LNCaP clone FGC (cell line): ENCODE data around the gene ZFP3.
"Not testable (repeated sequence)": the region's sequence is repeated elsewhere in the genome, so short reads cannot be mapped to it uniquely, and the experiment has no call there.

Source experiments
- DNase-seq: peaks from one replicate; pipeline ENCODE4 v3.0.0-alpha.2; 2011; ENCODE audit warnings: low read depth
- H3K4me3 ChIP-seq: 2 replicates; pipeline ENCODE4 v1.5.1; 2011; ENCODE audit warnings: mild to moderate bottlenecking, low read depth, low read length, control low read depth
- TF ChIP-seq, protein P1 (sequence below): IDR thresholded peaks from 2 replicates; pipeline ENCODE4 v1.5.1; 2012; ENCODE audit warnings: mild to moderate bottlenecking; ENCODE audit not compliant: control insufficient read depth, insufficient read depth; ENCODE audit errors: extremely low read depth

Gene ZFP3

DNA sequence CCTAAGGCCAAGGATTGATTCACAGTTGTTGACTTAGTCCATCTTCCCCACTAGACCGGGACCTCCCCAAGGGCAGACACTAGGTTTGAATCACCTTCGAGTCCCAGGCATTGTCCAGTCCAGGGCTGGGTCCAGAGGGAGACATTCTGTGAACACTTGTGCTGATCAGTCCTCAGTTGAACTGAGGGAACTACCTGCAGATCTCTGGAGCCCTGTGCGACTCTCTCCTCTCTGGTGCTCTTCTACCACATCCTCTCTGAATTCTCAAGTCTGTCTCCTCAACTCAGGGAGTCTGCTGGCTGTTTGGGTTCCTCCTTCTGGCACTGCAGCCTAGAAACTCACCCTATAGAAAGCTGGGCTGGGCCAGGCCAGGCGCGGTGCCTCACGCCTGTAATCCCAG is 22.6 kb downstream of the ZFP3 start:
- no peak overlapping the region for H3K4me3 ChIP-seq
- DNase-seq = no peak
- TF ChIP-seq, protein P1, sequence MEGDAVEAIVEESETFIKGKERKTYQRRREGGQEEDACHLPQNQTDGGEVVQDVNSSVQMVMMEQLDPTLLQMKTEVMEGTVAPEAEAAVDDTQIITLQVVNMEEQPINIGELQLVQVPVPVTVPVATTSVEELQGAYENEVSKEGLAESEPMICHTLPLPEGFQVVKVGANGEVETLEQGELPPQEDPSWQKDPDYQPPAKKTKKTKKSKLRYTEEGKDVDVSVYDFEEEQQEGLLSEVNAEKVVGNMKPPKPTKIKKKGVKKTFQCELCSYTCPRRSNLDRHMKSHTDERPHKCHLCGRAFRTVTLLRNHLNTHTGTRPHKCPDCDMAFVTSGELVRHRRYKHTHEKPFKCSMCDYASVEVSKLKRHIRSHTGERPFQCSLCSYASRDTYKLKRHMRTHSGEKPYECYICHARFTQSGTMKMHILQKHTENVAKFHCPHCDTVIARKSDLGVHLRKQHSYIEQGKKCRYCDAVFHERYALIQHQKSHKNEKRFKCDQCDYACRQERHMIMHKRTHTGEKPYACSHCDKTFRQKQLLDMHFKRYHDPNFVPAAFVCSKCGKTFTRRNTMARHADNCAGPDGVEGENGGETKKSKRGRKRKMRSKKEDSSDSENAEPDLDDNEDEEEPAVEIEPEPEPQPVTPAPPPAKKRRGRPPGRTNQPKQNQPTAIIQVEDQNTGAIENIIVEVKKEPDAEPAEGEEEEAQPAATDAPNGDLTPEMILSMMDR = no peak

DNA sequence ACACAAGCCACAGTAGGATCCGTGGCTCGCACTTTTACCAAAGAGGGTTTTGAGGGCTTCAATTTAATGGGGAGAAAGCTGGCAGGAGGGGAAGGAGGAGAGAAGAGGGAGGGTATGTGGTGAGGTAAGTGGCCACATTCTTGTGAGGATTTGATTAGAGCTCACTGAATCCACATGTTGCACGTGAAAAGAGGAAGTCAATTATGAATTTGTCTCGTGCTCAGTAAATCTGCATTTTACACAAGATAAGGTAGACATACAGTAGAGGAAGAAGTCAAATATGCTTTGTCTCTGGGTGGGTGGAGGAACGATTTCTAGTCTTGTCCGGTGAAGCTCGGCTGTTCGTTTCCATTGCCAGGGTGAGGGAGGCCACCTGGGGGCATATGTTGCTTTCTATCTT is 32.5 kb downstream of the ZFP3 start:
- TF ChIP-seq, protein P1 = no peak
- DNase-seq = no peak
- peak overlapping the region; percentile 93 for H3K4me3 ChIP-seq

DNA sequence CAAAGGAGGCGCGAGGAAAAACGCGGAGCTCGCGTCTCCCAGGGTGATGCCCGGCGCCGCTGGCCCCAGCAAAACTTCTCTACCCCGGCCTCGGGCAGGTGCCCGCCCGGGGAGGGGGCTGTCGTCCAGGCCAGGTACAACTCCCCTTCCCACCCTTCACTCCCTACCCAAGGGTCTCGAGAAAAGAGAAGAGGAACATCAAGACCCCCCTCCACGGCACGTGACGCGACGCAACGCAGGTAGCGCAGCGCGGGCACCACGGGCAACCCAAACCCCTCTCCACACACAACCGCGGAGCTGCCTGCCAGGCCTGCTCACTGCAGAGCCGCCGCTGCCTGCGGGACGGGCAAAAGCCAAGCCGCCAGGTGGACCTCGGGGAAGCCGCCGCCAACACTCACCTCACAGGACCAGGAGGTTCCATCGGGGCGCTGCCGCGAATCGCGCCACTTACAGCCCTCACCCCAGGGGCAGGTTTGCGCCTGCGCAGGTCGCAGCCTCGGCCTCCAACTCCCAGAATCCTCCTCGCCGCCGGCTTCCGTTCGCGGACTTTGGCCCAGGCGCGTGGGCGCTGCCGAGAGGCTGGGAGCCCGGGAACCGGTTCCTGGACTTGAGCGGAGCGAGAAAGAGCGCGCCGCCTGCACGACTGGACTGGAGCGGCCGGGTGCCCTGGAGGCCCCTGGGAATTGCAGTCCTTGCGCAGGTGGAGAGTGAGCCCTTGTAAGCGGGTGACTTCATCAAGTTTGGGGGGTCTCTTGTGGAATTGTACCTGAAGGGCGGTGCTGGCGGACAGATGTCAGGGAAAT is 33.3 kb downstream of the ZFP3 start, which contains the start of gene ZNF232:
Gene ZNF232 (minus strand): TSS at position 477 of the 803 bp plus-strand sequence. CDS start 56 bp downstream, at position 421.
- TF ChIP-seq, protein P1 = no peak
- H3K4me3 ChIP-seq = peak within 1 kb of the TSS; percentile 93
- peak; percentile 91 for DNase-seq

- H3K4me3 ChIP-seq = no peak within 1 kb of the TSS
- TF ChIP-seq, protein P1 = no peak
- no peak for DNase-seq
Observed at GRCh38 chr17:5115673-5116651, 37.7 kb downstream of the ZFP3 start, which contains the start of gene USP6. TSS of gene USP6 (plus strand) at chr17:5116032. CDS start at chr17:5130368, 14,336 bp downstream.

DNA sequence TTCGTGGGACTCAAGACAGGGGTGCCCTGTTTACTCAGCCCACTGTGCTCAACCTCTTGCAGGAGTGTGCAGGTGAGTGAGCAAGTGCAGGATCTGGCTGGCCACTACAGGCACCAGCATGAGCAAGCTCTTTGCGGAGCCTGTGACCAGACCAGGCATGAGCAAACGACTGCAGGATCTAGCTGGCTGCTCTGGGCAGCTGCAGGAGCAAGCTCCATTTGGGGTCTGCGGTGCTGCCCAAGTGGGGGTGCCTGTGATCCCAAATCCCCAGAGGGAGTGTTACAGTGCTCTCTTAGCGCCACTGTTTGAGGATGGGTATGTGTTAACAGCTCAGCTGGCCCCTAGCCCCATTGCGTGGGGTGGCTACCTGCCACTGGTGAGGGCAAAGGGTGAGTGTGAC is 40.0 kb downstream of the ZFP3 start:
- DNase-seq = no peak
- TF ChIP-seq, protein P1 = no peak

DNA sequence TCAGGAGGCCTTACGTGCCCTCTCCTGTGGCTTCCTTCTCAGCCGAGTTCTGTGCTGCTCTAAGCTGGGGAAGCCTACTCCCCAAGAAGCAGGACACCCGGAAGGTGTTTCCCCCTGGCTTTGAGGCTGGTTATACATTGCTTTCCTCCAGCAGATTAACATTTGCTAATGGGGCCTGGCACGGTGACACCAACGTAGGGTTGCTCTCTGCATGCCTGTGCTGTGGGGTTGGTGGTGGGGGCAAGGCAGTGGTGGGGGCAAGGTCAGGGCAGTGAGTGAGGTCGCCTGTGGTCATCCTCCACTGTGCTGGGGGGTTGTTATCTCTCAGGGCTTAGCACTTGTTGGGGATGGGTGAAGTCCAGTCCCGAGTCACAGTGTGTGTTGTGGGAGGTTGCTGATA is 41.8 kb downstream of the ZFP3 start:
- no peak for DNase-seq
- no peak overlapping the region for H3K4me3 ChIP-seq
- TF ChIP-seq, protein P1 = no peak

More for the DNA sequence above, 40.0 kb downstream of the ZFP3 start:
- H3K4me3 ChIP-seq = no peak overlapping the region

DNA sequence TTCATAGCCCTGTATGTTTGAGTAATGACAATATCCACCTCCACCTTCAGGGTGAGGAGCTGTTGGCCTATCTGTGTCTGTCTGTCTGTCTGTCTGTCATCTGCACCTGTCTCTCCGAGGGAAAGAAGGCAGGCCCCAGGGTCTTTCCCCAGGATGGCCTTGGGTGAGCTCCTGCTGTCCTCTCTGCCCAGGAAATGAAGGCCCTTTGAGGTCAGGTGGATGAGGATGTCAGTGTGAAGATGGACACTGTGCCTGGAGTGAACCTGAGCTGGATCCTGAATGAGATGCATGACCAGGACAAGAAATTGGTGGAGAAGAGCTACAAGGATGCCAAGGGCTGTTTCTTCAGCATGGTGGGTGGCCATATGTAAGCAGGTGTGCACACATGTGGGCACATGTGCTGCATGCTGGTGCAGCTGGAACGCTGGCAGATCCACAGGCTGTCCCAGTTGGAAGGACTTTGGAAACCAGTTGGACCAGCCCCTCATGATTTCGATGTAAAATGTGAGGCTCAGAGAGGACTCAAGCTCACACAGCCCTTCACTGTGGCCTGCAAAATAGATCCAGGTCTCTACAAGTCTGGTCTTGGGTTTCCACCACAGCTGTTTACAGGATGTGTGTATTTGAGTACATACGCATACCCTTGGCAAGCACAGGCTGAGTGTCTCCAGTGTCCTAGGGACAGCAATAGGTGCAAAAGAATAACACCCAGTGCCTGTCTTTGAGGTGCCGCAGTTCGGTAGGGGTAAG is 42.3 kb downstream of the ZFP3 start:
- not testable (repeated sequence) for H3K4me3 ChIP-seq, DNase-seq
